HEK293 (cell line): ENCODE results near the gene ULBP1.

Experiments
- ELK4 ChIP-seq: IDR thresholded peaks from 2 replicates; pipeline ENCODE4 v1.6.1; 2011; ENCODE audit warnings: mild to moderate bottlenecking, low read depth, low read length, borderline replicate concordance
- RBAK ChIP-seq: fragments of 450-650 bp; formaldehyde crosslinking; IDR thresholded peaks from 2 replicates; pipeline ENCODE4 v1.5.1; 2016; ENCODE audit warnings: missing biosample characterization, missing genetic modification characterization
- SCRT2 ChIP-seq: fragments of 450-650 bp; formaldehyde crosslinking; IDR thresholded peaks from 2 replicates; pipeline ENCODE4 v1.5.1; 2016; ENCODE audit warnings: missing biosample characterization, missing genetic modification characterization
- SP2 ChIP-seq: fragments of 450-650 bp; formaldehyde crosslinking; IDR thresholded peaks from 2 replicates; pipeline ENCODE4 v1.5.1; 2016; ENCODE audit warnings: missing biosample characterization, missing genetic modification characterization
- ZBTB10 ChIP-seq: fragments of 450-650 bp; formaldehyde crosslinking; IDR thresholded peaks from 2 replicates; pipeline ENCODE4 v1.5.1; 2016; ENCODE audit warnings: missing biosample characterization, missing genetic modification characterization
- ZBTB48 ChIP-seq: fragments of 450-650 bp; formaldehyde crosslinking; IDR thresholded peaks from 2 replicates; pipeline ENCODE4 v1.5.1; 2016; ENCODE audit warnings: missing biosample characterization, missing genetic modification characterization
- ZNF157 ChIP-seq: fragments of 450-650 bp; formaldehyde crosslinking; IDR thresholded peaks from 2 replicates; pipeline ENCODE4 v1.5.1; 2016; ENCODE audit warnings: missing biosample characterization, missing genetic modification characterization
- ZNF16 ChIP-seq: fragments of 450-650 bp; formaldehyde crosslinking; IDR thresholded peaks from 2 replicates; pipeline ENCODE4 v1.5.1; 2016; ENCODE audit warnings: low read depth, missing biosample characterization, missing genetic modification characterization
- ZNF221 ChIP-seq: fragments of 450-650 bp; formaldehyde crosslinking; IDR thresholded peaks from 2 replicates; pipeline ENCODE4 v1.5.1; 2017; ENCODE audit warnings: missing biosample characterization, missing genetic modification characterization, borderline replicate concordance
- ZNF302 ChIP-seq: fragments of 450-650 bp; formaldehyde crosslinking; IDR thresholded peaks from 2 replicates; pipeline ENCODE4 v1.5.1; 2016; ENCODE audit warnings: missing biosample characterization, missing genetic modification characterization, low read depth
- ZNF473 ChIP-seq: fragments of 450-650 bp; formaldehyde crosslinking; IDR thresholded peaks from 2 replicates; pipeline ENCODE4 v1.5.1; 2017; ENCODE audit warnings: missing biosample characterization, missing genetic modification characterization
- ZNF544 ChIP-seq: fragments of 450-650 bp; formaldehyde crosslinking; IDR thresholded peaks from 2 replicates; pipeline ENCODE4 v1.5.0; 2017; ENCODE audit warnings: missing biosample characterization, missing genetic modification characterization
- ZNF555 ChIP-seq: fragments of 450-650 bp; formaldehyde crosslinking; conservative IDR thresholded peaks from 2 replicates; pipeline ENCODE4 v1.5.1; 2017; ENCODE audit warnings: missing biosample characterization, mild to moderate bottlenecking, missing genetic modification characterization, inconsistent platforms
- ZNF558 ChIP-seq: fragments of 450-650 bp; formaldehyde crosslinking; IDR thresholded peaks from 2 replicates; pipeline ENCODE4 v1.5.1; 2016; ENCODE audit warnings: missing biosample characterization, missing genetic modification characterization
- ZNF629 ChIP-seq: fragments of 450-650 bp; formaldehyde crosslinking; IDR thresholded peaks from 2 replicates; pipeline ENCODE4 v1.5.1; 2017; ENCODE audit warnings: missing biosample characterization, missing genetic modification characterization
- ZNF76 ChIP-seq: fragments of 450-650 bp; formaldehyde crosslinking; IDR thresholded peaks from 2 replicates; pipeline ENCODE4; 2016; ENCODE audit warnings: low read depth, missing biosample characterization, missing genetic modification characterization, borderline replicate concordance
- ZNF791 ChIP-seq: fragments of 450-650 bp; formaldehyde crosslinking; IDR thresholded peaks from 2 replicates; pipeline ENCODE4 v1.5.1; 2016; ENCODE audit warnings: missing biosample characterization, missing genetic modification characterization
- ZSCAN30 ChIP-seq: fragments of 450-650 bp; IDR thresholded peaks from 2 replicates; pipeline ENCODE4 v1.5.1; 2018; ENCODE audit warnings: missing biosample characterization, mild to moderate bottlenecking, missing genetic modification characterization, moderate library complexity
- TF ChIP-seq, protein P1 (sequence below): fragments of 450-650 bp; formaldehyde crosslinking; IDR thresholded peaks from 2 replicates; pipeline ENCODE4 v1.5.1; 2016; ENCODE audit warnings: missing biosample characterization, missing genetic modification characterization, borderline replicate concordance
- TF ChIP-seq, protein P2 (sequence below): fragments of 450-650 bp; formaldehyde crosslinking; IDR thresholded peaks from 2 replicates; pipeline ENCODE4 v1.5.1; 2016; ENCODE audit warnings: missing biosample characterization, missing genetic modification characterization
- TF ChIP-seq, protein P3 (sequence below): fragments of 450-650 bp; formaldehyde crosslinking; IDR thresholded peaks from 2 replicates; pipeline ENCODE4 v1.5.1; 2017; ENCODE audit warnings: missing biosample characterization, missing genetic modification characterization
- TF ChIP-seq, protein P4 (sequence below): fragments of 450-650 bp; formaldehyde crosslinking; IDR thresholded peaks from 2 replicates; pipeline ENCODE4 v1.5.1; 2016; ENCODE audit warnings: missing biosample characterization, missing genetic modification characterization
- TF ChIP-seq, protein P5 (sequence below): fragments of 450-650 bp; formaldehyde crosslinking; IDR thresholded peaks from 2 replicates; pipeline ENCODE4 v1.5.1; 2017; ENCODE audit warnings: missing biosample characterization, missing genetic modification characterization

The ULBP1 gene

DNA sequence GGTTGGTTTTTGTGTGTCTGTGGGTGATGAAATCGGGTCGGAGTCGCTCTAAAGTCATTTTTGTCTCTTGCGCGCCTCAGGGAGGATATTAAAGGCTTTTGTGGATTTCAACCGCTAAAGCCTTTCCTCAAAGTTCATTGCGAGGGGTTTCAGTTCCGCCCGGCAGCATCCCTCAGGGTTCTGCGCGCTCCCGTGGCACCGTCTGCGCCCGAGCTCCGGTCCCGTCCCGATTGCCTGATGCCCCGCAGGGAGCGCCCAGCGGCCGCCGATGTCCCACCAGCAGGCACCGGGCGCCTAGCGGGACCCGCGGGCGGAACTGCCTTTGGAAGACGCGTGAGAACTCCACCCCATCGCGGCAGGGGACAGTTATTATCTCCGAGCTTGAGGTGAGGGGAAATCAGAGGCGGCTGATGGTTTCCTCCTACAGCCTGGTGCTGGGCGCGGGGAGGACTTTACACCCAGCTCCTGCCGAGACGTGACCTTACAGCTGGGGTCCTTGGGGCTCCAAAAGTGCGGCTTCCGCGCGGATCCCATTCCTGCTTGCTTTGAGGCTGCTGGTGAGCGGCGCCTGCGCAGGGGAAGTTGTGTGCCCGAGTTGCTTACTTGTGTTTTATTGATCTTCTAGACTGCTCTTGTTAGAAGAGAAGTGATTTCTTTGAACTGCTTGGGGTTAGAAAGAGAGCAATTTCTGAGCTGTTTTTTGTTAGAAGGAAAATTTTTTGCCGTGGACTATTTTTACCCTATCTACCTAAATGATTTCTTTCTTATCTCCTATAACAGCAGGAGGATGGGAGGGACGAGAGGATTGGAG, 27.1 kb downstream of the ULBP1 start (continued):
- no peak for TF ChIP-seq ZNF791 (tag by site-specific recombination)
- TF ChIP-seq ELK4 = no peak
- no peak for TF ChIP-seq ZNF157 (tag by site-specific recombination)
- TF ChIP-seq ZBTB10 = no peak
- TF ChIP-seq ZNF473 (tag by site-specific recombination) = no peak
- no peak for TF ChIP-seq ZNF558 (tag by site-specific recombination)
- TF ChIP-seq ZNF629 (tag by site-specific recombination) = no peak
- TF ChIP-seq RBAK (tag by site-specific recombination) = no peak
- TF ChIP-seq ZNF544 (tag by site-specific recombination) = no peak
- TF ChIP-seq, protein P1, sequence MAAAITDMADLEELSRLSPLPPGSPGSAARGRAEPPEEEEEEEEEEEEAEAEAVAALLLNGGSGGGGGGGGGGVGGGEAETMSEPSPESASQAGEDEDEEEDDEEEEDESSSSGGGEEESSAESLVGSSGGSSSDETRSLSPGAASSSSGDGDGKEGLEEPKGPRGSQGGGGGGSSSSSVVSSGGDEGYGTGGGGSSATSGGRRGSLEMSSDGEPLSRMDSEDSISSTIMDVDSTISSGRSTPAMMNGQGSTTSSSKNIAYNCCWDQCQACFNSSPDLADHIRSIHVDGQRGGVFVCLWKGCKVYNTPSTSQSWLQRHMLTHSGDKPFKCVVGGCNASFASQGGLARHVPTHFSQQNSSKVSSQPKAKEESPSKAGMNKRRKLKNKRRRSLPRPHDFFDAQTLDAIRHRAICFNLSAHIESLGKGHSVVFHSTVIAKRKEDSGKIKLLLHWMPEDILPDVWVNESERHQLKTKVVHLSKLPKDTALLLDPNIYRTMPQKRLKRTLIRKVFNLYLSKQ (tag by site-specific recombination) = no peak
- no peak for TF ChIP-seq ZNF302 (tag by site-specific recombination)
- TF ChIP-seq ZSCAN30 = peak; percentile 86
- no peak for TF ChIP-seq ZNF16 (tag by site-specific recombination)
- no peak for TF ChIP-seq SCRT2 (tag by site-specific recombination)
- peak; percentile 35; the same call in 1 of the 2 replicates for TF ChIP-seq SP2 (tag by site-specific recombination)
- TF ChIP-seq ZBTB48 = peak; percentile 97
- TF ChIP-seq, protein P2, sequence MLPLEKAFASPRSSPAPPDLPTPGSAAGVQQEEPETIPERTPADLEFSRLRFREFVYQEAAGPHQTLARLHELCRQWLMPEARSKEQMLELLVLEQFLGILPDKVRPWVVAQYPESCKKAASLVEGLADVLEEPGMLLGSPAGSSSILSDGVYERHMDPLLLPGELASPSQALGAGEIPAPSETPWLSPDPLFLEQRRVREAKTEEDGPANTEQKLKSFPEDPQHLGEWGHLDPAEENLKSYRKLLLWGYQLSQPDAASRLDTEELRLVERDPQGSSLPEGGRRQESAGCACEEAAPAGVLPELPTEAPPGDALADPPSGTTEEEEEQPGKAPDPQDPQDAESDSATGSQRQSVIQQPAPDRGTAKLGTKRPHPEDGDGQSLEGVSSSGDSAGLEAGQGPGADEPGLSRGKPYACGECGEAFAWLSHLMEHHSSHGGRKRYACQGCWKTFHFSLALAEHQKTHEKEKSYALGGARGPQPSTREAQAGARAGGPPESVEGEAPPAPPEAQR (tag by site-specific recombination) = no peak
- TF ChIP-seq ZNF76 = no peak
- no peak for TF ChIP-seq ZNF221 (tag by site-specific recombination)
- no peak for TF ChIP-seq ZNF555 (tag by site-specific recombination)
- TF ChIP-seq, protein P3, sequence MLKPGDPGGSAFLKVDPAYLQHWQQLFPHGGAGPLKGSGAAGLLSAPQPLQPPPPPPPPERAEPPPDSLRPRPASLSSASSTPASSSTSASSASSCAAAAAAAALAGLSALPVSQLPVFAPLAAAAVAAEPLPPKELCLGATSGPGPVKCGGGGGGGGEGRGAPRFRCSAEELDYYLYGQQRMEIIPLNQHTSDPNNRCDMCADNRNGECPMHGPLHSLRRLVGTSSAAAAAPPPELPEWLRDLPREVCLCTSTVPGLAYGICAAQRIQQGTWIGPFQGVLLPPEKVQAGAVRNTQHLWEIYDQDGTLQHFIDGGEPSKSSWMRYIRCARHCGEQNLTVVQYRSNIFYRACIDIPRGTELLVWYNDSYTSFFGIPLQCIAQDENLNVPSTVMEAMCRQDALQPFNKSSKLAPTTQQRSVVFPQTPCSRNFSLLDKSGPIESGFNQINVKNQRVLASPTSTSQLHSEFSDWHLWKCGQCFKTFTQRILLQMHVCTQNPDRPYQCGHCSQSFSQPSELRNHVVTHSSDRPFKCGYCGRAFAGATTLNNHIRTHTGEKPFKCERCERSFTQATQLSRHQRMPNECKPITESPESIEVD = no peak
- TF ChIP-seq, protein P4, sequence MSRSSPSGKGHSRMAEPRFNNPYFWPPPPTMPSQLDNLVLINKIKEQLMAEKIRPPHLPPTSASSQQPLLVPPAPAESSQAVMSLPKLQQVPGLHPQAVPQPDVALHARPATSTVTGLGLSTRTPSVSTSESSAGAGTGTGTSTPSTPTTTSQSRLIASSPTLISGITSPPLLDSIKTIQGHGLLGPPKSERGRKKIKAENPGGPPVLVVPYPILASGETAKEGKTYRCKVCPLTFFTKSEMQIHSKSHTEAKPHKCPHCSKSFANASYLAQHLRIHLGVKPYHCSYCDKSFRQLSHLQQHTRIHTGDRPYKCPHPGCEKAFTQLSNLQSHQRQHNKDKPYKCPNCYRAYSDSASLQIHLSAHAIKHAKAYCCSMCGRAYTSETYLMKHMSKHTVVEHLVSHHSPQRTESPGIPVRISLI (tag by site-specific recombination) = no peak
- TF ChIP-seq, protein P5, sequence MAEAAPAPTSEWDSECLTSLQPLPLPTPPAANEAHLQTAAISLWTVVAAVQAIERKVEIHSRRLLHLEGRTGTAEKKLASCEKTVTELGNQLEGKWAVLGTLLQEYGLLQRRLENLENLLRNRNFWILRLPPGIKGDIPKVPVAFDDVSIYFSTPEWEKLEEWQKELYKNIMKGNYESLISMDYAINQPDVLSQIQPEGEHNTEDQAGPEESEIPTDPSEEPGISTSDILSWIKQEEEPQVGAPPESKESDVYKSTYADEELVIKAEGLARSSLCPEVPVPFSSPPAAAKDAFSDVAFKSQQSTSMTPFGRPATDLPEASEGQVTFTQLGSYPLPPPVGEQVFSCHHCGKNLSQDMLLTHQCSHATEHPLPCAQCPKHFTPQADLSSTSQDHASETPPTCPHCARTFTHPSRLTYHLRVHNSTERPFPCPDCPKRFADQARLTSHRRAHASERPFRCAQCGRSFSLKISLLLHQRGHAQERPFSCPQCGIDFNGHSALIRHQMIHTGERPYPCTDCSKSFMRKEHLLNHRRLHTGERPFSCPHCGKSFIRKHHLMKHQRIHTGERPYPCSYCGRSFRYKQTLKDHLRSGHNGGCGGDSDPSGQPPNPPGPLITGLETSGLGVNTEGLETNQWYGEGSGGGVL = peak; percentile 36; the same call in 1 of the 2 replicates
